ENCODE results near the gene S100Z. TPM values are rescaled to one million over a fixed set of nuclear protein-coding genes. Genes with fewer than 3 reads are reported as not detected.
"Not testable (repeated sequence)": the region's sequence is repeated elsewhere in the genome, so short reads cannot be mapped to it uniquely, and the experiment has no call there.

The S100Z gene
- total RNA-seq, 1 donor from 2014 or later = 0.38 TPM

DNA sequence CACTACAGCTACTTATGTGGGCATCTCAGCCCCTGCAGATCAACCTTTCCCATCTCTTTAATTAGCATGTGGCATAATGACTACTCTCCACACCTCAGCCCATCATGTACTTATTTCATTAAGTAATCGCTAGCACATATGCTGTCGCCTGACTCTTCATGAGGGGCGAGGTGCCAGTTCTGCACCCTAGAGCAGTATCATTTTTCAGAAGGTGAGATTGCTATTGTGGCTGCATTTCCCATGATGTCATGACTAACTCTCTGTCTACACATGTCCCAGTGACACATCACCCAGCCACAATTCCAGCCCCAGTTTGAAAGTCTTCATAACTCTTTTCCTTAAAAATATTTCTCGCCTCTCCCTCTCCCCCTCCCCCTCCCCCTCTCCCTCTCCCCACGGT lies 38.6 kb upstream of the S100Z start:
- Mint-ChIP-seq H3K27me3 (ENCODE audit: unreplicated experiment) (no peaks in the 10 kb centered on the region), H3K4me1 (ENCODE audit: unreplicated experiment) (peaks cover 44% of the 10 kb centered on the region), H3K4me3 (ENCODE audit: unreplicated experiment) (no peak overlapping the region), H3K36me3 (ENCODE audit: low read depth, unreplicated experiment) (peaks cover 7% of the 10 kb centered on the region), H3K27ac (ENCODE audit: unreplicated experiment) (no peak overlapping the region), H3K9me3 (ENCODE audit: unreplicated experiment) (no peaks in the 10 kb centered on the region)
- TF ChIP-seq, protein P1, sequence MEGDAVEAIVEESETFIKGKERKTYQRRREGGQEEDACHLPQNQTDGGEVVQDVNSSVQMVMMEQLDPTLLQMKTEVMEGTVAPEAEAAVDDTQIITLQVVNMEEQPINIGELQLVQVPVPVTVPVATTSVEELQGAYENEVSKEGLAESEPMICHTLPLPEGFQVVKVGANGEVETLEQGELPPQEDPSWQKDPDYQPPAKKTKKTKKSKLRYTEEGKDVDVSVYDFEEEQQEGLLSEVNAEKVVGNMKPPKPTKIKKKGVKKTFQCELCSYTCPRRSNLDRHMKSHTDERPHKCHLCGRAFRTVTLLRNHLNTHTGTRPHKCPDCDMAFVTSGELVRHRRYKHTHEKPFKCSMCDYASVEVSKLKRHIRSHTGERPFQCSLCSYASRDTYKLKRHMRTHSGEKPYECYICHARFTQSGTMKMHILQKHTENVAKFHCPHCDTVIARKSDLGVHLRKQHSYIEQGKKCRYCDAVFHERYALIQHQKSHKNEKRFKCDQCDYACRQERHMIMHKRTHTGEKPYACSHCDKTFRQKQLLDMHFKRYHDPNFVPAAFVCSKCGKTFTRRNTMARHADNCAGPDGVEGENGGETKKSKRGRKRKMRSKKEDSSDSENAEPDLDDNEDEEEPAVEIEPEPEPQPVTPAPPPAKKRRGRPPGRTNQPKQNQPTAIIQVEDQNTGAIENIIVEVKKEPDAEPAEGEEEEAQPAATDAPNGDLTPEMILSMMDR (IDR thresholded peaks at IDR 0.05; ENCODE audit: unreplicated experiment) = no peak
- no peak for DNase-seq (ENCODE audit: low spot score)

DNA sequence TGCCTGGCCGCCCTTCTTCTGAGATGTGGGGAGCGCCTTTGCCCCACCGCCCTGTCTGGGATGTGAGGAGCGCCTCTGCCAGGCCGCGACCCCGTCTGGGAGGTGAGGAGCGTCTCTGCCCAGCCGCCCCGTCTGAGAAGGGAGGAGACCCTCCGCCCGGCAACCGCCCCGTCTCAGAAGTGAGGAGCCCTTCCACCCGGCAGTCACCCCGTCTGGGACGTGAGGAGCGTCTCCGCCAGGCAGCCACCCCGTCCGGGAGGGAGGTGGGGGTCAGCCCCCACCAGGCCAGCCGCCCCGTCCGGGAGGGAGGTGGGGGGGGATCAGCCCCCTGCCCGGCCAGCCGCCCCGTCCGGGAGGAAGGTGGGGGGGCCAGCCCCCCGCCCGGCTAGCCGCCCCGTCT lies 37.6 kb upstream of the S100Z start:
- not testable (repeated sequence) for H3K36me3 Mint-ChIP-seq (ENCODE audit: low read depth, unreplicated experiment); H3K27ac Mint-ChIP-seq (ENCODE audit: unreplicated experiment); DNase-seq (ENCODE audit: low spot score); H3K9me3 Mint-ChIP-seq (ENCODE audit: unreplicated experiment); H3K4me3 Mint-ChIP-seq (ENCODE audit: unreplicated experiment); H3K27me3 Mint-ChIP-seq (ENCODE audit: unreplicated experiment)
- peaks cover 50% of the 10 kb centered on the region for H3K4me1 Mint-ChIP-seq (ENCODE audit: unreplicated experiment)

DNA sequence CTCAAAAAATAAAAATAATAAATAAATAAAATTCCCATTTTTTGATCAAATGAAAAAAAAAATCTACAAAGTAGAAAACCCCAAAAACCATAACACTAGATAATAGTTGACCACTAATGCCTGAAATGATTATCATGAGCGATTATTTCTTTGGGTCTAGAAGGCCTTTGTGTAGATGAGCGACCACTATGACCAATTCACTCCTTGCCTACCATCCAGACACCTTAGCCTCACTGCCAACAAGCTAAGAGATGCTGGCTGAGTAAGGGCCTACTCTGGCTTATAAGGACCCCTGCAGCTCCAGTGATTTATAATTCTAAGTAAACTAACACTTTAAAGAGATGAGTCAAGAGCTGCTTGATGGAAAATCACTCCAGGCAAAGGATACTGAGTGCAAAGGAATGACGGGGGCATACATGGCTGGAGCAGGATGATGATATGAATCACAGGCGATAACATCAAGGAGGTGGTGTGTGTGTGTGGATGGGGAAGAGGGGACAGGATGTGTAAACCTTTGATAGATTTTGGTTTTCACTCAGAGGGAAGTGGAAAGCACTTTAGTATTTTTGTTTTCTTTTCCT lies 35.7 kb upstream of the S100Z start:
- TF ChIP-seq, protein P1 (IDR thresholded peaks at IDR 0.05; ENCODE audit: unreplicated experiment) = no peak
- peaks cover 4% of the 10 kb centered on the region for H3K27me3 Mint-ChIP-seq (ENCODE audit: unreplicated experiment)
- no peak overlapping the region for H3K27ac Mint-ChIP-seq (ENCODE audit: unreplicated experiment)
- peaks cover 7% of the 10 kb centered on the region for H3K36me3 Mint-ChIP-seq (ENCODE audit: low read depth, unreplicated experiment)
- peak overlapping the region; percentile 7 for H3K4me3 Mint-ChIP-seq (ENCODE audit: unreplicated experiment)
- no peak for DNase-seq (ENCODE audit: low spot score)
- peaks cover 42% of the 10 kb centered on the region for H3K4me1 Mint-ChIP-seq (ENCODE audit: unreplicated experiment)
- H3K9me3 Mint-ChIP-seq (ENCODE audit: unreplicated experiment) = no peaks in the 10 kb centered on the region

DNA sequence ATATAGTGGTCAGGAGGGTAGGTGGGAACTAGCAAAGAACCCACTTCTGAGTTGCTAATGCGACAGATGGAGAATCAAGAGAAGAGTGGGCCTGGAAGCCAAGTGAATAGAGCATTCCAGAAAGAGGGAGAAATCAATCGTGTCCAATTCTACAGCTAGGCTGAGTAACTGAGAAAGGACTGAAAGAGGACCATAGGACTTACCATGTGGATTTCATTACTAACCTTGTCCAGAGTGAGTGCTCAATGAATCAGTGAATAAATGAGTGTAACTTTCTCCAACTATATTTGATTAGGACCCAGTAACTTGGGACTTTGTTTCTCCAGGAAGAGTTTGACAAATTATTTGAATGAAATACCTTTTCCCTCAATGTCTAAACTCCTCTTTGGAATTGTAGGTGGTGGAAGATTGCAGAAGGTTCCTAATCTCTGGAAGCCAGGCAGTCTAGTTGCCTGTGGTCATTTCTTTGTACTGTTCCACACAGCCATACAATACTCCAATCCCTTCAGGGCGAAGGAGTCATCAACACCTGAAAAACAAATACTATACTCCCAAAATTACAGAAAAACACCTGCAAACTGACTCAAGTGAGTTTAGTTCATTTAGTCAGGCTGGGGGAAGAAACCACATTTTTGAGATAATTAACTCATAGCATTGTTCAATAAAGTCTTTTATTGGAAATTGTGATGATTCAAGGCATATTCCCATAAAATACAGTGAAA lies 33.5 kb upstream of the S100Z start:
- Mint-ChIP-seq H3K27me3 (ENCODE audit: unreplicated experiment) (peaks cover 6% of the 10 kb centered on the region), H3K27ac (ENCODE audit: unreplicated experiment) (no peak overlapping the region), H3K4me3 (ENCODE audit: unreplicated experiment) (no peak overlapping the region), H3K9me3 (ENCODE audit: unreplicated experiment) (no peaks in the 10 kb centered on the region), H3K4me1 (ENCODE audit: unreplicated experiment) (peaks cover 47% of the 10 kb centered on the region), H3K36me3 (ENCODE audit: low read depth, unreplicated experiment) (no peaks in the 10 kb centered on the region)
- DNase-seq (ENCODE audit: low spot score) = no peak
- TF ChIP-seq, protein P1 (IDR thresholded peaks at IDR 0.05; ENCODE audit: unreplicated experiment) = no peak

DNA sequence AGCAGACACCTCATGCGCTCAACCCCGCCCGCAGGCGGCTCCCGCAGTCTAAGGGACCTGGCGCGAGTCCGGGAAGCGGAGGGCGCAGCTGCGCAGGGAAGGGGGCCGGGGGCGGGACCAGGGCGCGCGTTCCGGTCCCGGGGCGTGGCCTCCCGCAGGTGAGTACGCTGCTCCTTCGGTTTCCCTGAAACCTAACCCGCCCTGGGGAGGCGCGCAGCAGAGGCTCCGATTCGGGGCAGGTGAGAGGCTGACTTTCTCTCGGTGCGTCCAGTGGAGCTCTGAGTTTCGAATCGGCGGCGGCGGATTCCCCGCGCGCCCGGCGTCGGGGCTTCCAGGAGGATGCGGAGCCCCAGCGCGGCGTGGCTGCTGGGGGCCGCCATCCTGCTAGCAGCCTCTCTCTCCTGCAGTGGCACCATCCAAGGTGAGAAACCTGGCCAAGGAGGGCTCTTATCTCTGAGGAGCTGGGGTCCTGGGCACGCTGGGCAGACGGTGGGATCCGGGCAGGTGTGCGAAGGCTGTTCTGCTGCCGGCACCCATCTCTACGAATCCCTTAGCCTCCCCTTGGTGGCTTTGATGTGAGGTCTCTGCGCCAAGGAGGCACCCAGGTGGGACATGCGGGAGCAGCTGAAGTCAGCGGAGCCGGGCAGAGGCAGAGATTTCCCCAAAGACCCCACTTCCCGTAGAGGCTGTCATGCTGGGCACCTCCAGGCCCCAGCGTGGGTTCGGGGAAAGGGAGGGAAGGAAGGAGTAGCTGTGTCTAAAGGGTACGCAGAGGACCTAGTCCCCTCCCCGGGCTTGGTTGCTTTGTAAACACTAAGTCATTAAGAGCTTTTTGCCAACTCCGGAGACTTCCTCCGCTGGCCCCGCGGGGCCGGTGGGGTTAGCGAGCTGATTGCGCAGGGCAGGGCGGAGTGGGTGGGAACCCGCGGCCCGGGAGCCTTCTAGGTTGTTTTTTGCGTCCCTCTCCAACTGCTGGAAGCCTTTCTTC lies 30.7 kb upstream of the S100Z start, which contains the start of gene F2RL1:
TSS of gene F2RL1 (plus strand) at position 187 of the 988 bp plus-strand sequence. CDS start at position 340, 153 bp downstream.
- peak within 1 kb of the TSS; percentile 98 for H3K4me3 Mint-ChIP-seq (ENCODE audit: unreplicated experiment)

More for the DNA sequence above, 30.7 kb upstream of the S100Z start, which contains the start of gene F2RL1:
- TF ChIP-seq, protein P1 (IDR thresholded peaks at IDR 0.05; ENCODE audit: unreplicated experiment) = no peak
- peak; percentile 77 for DNase-seq (ENCODE audit: low spot score)
- no peaks in the 10 kb centered on the region for H3K9me3 Mint-ChIP-seq (ENCODE audit: unreplicated experiment)
- H3K36me3 Mint-ChIP-seq (ENCODE audit: low read depth, unreplicated experiment) = no peaks in the 10 kb centered on the region
- H3K27ac Mint-ChIP-seq (ENCODE audit: unreplicated experiment) = peak within 1 kb of the TSS; percentile 90
- peaks cover 60% of the 10 kb centered on the region for H3K4me1 Mint-ChIP-seq (ENCODE audit: unreplicated experiment)
- H3K27me3 Mint-ChIP-seq (ENCODE audit: unreplicated experiment) = peaks cover 6% of the 10 kb centered on the region
